Renal cortex interstitium (tissue), 15 donors: ENCODE measurements around the gene TP53TG3C. TPM values are rescaled to one million over a fixed set of nuclear protein-coding genes. Genes with fewer than 3 reads are reported as not detected.
"Not testable (repeated sequence)": the region's sequence is repeated elsewhere in the genome, so short reads cannot be mapped to it uniquely, and the experiment has no call there.

Experiments used
- DNase-seq, 11 donors: peaks; one replicate each; pipeline ENCODE4 v3.0.0-alpha.2; 2013; ENCODE audit warnings: low read depth in 9 of 11, low spot score in 4 of 11; ENCODE audit errors: extremely low read depth in 1 of 11
- long read RNA-seq, 16 experiments: transcript quantifications; one replicate each; lab custom pipeline, GENCODE V29; 2026
- polyA plus RNA-seq, 3 donors: library from polyadenylated mRNA; unstranded; fragments of 120-200 nt; gene quantifications; one replicate each; pipeline ENCODE4 v1.2.1, GENCODE V29; 2013; ENCODE audit not compliant: insufficient read length in 3 of 3

Gene TP53TG3C, protein sequence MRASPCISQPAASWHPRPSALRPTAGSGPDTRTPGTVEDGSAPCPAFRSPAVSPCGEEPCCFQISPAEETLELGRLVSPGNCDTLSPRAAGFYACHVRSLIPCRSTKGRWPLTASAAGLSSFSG
- not detected for polyA plus RNA-seq
- long read RNA-seq, donor 1: 0 reads
- long read RNA-seq, donor 2: 0 reads
- long read RNA-seq, donor 3: 0 reads
- long read RNA-seq, donor 4: 0 reads
- long read RNA-seq, donor 5: 0 reads
- long read RNA-seq, donor 6: 0 reads
- long read RNA-seq, donor 7: 0 reads
- long read RNA-seq, donor 8: 0 reads
- long read RNA-seq, donor 9: 0 reads
- long read RNA-seq, donor 10: 0 reads
- long read RNA-seq, donor 11: 0 reads
- long read RNA-seq, donor 12: 0 reads
- long read RNA-seq, donor 13: 0 reads
- long read RNA-seq, donor 14: 0 reads
- long read RNA-seq, donor 15: 0 reads
- long read RNA-seq, donor 16: 0 reads

DNA sequence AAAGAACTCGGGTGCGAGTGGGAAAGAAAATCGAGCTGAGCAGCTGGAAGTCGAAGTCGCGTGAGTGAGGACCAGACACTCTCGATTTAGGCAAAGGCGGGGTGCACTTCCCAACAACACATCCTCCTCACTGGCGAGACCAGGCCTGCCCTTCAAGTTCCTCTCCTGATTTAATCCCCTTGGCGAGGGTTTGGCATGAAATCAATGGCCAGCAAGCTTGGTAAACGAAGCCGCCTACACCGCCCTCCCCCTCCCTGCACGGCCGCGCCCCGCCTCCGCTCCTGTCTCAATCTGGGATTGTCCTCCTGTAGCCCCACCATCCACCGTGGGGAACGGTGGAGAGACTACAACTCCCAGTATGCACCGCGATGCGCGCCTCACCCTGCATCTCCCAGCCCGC, at the start of gene TP53TG3C:
Gene TP53TG3C (plus strand): TSS at position 301 of the 400 bp plus-strand sequence. CDS start 68 bp downstream, at position 369.
- DNase-seq: not testable (repeated sequence)

Other genes with a start within 250 kb of the TP53TG3C start
- under 1 TPM in 1 of 3 donors, not detected in 2; 0.11 TPM for gene TP53TG3E, start 110.1 kb downstream of the TP53TG3C start, polyA plus RNA-seq
- not detected for gene TP53TG3B, start 166.6 kb downstream of the TP53TG3C start, polyA plus RNA-seq